ENCODE measurements around the gene RGL4.

Gene RGL4

GRCh38 chr22:23678133-23678532 is 12.7 kb upstream of the RGL4 start:
- DNase-seq (ENCODE audit: low read depth): no peak

- DNase-seq (ENCODE audit: low read depth): no peak
Measured at GRCh38 chr22:23681026-23681809, 9.6 kb upstream of the RGL4 start.

- no peak for DNase-seq (ENCODE audit: low read depth)
Measured at GRCh38 chr22:23682077-23682476, 8.7 kb upstream of the RGL4 start.

GRCh38 chr22:23682827-23683355 is 7.9 kb upstream of the RGL4 start:
- no peak for DNase-seq (ENCODE audit: low read depth)

GRCh38 chr22:23683545-23683944 is 7.3 kb upstream of the RGL4 start:
- DNase-seq (ENCODE audit: low read depth): no peak

- no peak for DNase-seq (ENCODE audit: low read depth)
Measured at GRCh38 chr22:23684026-23684425, 6.8 kb upstream of the RGL4 start.

- peak; percentile 81 for DNase-seq (ENCODE audit: low read depth)
Measured at GRCh38 chr22:23684561-23685031, 6.2 kb upstream of the RGL4 start.

GRCh38 chr22:23685205-23685784 is 5.5 kb upstream of the RGL4 start:
- DNase-seq (ENCODE audit: low read depth): peak; percentile 27

- DNase-seq (ENCODE audit: low read depth): no peak
Measured at GRCh38 chr22:23686416-23687024, 4.3 kb upstream of the RGL4 start.

- DNase-seq (ENCODE audit: low read depth): no peak
Measured at GRCh38 chr22:23688121-23688520, 2.7 kb upstream of the RGL4 start.

GRCh38 chr22:23688571-23688970 is 2.2 kb upstream of the RGL4 start:
- no peak for DNase-seq (ENCODE audit: low read depth)

GRCh38 chr22:23689414-23689813 is 1.4 kb upstream of the RGL4 start:
- no peak for DNase-seq (ENCODE audit: low read depth)

- no peak for DNase-seq (ENCODE audit: low read depth)
Measured at GRCh38 chr22:23691748-23692423, 1.1 kb downstream of the RGL4 start.

GRCh38 chr22:23692598-23693291 is 1.9 kb downstream of the RGL4 start:
- DNase-seq (ENCODE audit: low read depth): no peak

- DNase-seq (ENCODE audit: low read depth): no peak
Measured at GRCh38 chr22:23693979-23694680, 3.3 kb downstream of the RGL4 start.

GRCh38 chr22:23695141-23695540 is 4.3 kb downstream of the RGL4 start:
- DNase-seq (ENCODE audit: low read depth): no peak

GRCh38 chr22:23695571-23696325 is 4.9 kb downstream of the RGL4 start:
- no peak for DNase-seq (ENCODE audit: low read depth)

- DNase-seq (ENCODE audit: low read depth): peak; percentile 52
Measured at GRCh38 chr22:23696326-23696851, 5.6 kb downstream of the RGL4 start.

- no peak for DNase-seq (ENCODE audit: low read depth)
Measured at GRCh38 chr22:23697031-23697970, 6.5 kb downstream of the RGL4 start.
